Astrocyte of the spinal cord (primary cell): ENCODE data around the gene GABRB3.

Source experiments
- DNase-seq: peaks from one replicate; pipeline ENCODE4 v3.0.0; 2011; ENCODE audit warnings: low read depth, low spot score
- H3K4me3 ChIP-seq: 2 replicates; pipeline ENCODE4 v1.5.1; 2011; ENCODE audit warnings: low read depth, mild to moderate bottlenecking, low read length, moderate library complexity
- in situ Hi-C: cut with HindIII; loops from 2 replicates; pipeline ENCODE4 v1.10.0; 2017; ENCODE audit warnings: low sequenced_read_pairs
- TF ChIP-seq, protein P1 (sequence below): IDR thresholded peaks from 2 replicates; pipeline ENCODE4 v1.5.1; 2012; ENCODE audit warnings: low read depth, mild to moderate bottlenecking, low read length, inconsistent platforms

Gene GABRB3

DNA sequence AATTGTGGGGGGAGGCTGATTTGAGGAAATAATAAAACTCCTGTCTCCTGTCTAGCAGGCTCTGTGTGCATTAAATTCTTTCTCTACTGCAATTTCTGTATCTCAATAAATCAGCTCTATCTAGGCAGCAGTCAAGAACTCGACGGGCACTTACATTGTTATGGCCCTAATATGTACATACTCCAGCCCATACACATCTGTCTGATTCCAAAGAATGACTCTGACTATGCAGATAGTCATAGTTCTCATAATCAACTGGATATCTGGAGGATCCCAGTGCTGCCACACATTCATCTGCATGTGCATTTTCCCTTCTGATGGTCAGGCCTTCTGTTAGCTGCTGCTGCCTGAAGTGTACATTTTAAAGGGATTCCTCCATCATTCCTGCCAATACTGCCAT is 114.6 kb downstream of the GABRB3 start:
- in situ Hi-C loops, result no loop called here
- TF ChIP-seq, protein P1, sequence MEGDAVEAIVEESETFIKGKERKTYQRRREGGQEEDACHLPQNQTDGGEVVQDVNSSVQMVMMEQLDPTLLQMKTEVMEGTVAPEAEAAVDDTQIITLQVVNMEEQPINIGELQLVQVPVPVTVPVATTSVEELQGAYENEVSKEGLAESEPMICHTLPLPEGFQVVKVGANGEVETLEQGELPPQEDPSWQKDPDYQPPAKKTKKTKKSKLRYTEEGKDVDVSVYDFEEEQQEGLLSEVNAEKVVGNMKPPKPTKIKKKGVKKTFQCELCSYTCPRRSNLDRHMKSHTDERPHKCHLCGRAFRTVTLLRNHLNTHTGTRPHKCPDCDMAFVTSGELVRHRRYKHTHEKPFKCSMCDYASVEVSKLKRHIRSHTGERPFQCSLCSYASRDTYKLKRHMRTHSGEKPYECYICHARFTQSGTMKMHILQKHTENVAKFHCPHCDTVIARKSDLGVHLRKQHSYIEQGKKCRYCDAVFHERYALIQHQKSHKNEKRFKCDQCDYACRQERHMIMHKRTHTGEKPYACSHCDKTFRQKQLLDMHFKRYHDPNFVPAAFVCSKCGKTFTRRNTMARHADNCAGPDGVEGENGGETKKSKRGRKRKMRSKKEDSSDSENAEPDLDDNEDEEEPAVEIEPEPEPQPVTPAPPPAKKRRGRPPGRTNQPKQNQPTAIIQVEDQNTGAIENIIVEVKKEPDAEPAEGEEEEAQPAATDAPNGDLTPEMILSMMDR, result no peak
- no peak overlapping the region for H3K4me3 ChIP-seq
- DNase-seq, result no peak

DNA sequence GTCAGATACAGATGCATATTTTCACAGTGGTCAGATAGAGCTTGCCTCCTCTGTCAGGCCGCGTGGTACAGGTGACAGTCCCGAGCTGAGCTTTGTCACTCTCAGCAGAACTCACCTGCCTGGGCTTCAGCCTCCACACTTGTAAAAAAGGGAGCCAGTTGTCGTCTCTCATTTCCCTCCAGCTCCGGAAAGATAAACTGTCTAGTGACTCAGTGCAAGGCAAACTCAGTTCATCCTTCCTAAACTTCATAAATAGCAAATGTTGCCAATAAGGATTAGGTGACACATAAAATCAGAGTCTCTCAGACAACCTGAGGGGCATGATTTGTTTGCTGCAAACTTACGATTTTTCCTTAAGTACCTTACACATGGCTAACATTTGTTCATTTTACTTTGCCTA is 116.8 kb downstream of the GABRB3 start:
- no peak overlapping the region for H3K4me3 ChIP-seq
- in situ Hi-C loops, result no loop called here
- no peak for DNase-seq
- TF ChIP-seq, protein P1, result no peak

DNA sequence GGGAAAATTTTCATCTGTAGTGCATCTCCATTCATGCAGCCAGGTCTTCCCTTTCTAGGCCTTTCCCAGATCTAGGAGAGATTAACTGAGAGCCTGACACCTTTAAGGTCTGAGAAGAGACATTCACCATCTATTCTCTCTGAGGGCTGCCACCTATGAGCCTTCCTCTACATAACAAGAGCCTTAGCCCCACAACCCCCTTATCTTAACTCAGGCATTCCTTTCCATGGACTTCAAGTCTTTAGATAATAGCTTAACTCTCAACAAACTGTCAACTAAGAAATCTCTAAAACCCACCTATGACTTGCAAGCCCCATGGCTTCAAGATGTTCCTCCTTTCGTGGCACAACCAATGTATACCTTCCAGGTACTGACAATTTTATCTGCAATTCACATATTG is 121.0 kb downstream of the GABRB3 start:
- DNase-seq, result no peak
- TF ChIP-seq, protein P1, result no peak
- H3K4me3 ChIP-seq, result no peak overlapping the region
- in situ Hi-C loops, result no loop called here

DNA sequence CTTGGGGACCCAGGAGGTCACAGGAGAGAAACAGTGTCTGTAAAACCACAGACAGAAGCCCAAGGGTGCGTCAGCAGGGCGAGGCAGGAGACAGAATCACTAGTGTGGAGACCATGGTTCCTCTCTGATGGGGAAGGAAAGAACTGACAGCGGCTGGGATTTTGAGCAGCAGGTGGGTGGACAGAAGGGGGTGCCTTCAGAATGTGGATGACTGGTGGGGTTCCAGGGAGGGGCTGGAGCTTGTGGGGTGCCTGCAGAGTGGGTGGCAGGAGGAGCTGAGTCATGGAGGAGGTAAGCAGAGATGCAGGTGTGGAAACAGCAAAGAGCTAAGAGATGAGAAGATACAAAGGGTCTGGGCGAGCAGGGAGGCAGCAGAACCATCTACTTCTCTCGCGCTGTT is 124.2 kb downstream of the GABRB3 start:
- TF ChIP-seq, protein P1, result no peak
- no peak for DNase-seq
- no peak overlapping the region for H3K4me3 ChIP-seq
- in situ Hi-C loops, result no loop called here

DNA sequence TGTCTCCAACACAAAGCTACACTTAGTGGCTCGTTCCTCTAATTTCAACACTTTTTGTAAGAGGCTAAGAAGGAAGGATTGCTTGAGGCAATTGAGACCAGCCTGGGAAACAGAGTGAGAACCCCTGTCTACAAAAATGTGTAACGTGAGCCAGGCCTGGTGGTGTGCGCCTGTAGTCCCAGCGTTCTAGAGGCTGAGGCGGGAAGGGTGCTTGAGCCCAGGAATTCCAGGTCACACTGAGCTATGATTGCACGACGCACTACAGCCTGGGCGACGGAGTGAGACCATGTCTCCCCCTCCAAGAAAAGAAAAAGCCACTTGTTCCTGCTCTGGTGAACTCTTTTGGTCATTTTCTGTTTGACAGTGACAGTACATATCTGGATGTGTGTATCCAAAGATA is 127.9 kb downstream of the GABRB3 start:
- TF ChIP-seq, protein P1, result no peak
- in situ Hi-C loops, result no loop called here
- no peak for DNase-seq
- no peak overlapping the region for H3K4me3 ChIP-seq

DNA sequence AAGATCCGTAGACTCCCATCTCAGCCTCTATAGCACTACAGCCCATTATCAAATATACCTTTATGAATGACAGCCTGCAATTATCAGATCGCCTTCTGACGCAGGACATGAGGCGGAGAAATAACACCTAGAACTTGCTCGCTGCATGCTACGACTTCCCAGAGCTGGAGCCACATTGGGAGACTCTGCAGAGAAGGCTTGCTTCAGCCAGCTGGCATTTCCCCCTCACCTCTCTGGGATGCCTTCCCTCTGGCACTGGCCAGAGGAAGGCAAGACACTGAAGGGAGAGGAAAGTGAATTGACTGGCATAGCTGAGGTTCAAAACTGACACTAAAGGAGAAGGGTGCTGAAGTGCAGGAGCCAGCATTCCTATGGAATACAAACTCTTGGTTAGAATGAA is 131.7 kb downstream of the GABRB3 start:
- TF ChIP-seq, protein P1, result no peak
- in situ Hi-C loops, result no loop called here

DNA sequence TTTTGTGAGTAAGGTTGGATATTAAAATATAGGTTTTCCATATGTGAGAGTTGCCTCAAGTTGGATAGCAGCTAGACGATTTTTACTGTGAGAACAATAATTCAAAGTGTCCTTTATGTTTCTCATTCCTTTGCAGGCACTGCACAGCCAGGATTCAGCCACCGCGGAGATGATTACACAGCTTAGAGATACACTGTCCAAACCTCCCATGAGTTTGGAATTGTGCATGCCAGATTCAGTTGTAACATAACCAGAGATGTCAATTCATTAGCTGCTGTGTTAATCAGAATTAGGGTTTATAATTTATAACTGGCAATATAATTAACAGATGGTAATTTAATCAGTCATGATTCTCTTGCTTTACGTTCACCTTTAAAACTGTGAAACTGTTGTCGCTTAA is 132.3 kb downstream of the GABRB3 start:
- in situ Hi-C loops, result no loop called here
- H3K4me3 ChIP-seq, result no peak overlapping the region
- TF ChIP-seq, protein P1, result no peak
- no peak for DNase-seq

More for the DNA sequence above, 131.7 kb downstream of the GABRB3 start:
- H3K4me3 ChIP-seq, result no peak overlapping the region
- no peak for DNase-seq
